ENCODE results near the gene PYGL. TPM values are rescaled to one million over a fixed set of nuclear protein-coding genes. Genes with fewer than 3 reads are reported as not detected.

The PYGL gene
- total and polyA plus RNA-seq, 10 of the 15 experiments (the other 5 are each of a cell fraction or from before 2014, with no cell fraction given), result 0.05 to 1.4 (median 0.79) TPM

- no TSS peak for BruUV-seq (replicated peaks)
- Histone ChIP-seq H3K36me3 (ENCODE audit: control insufficient read depth in 2 of 2, insufficient read depth in 2 of 2, low read length in 1 of 2) (no peaks in the 10 kb centered on the region), H4K20me1 (ENCODE audit: control insufficient read depth, insufficient read depth) (no peaks in the 10 kb centered on the region), H3K27ac (ENCODE audit: control insufficient read depth, insufficient read depth) (no peak overlapping the region), H3K9me3 (replicated peaks; ENCODE audit: control insufficient read depth, insufficient read depth, low read length) (no peaks in the 10 kb centered on the region), H3K4me3 (no peak overlapping the region), H2AFZ (ENCODE audit: control insufficient read depth, low read depth, low read length) (no peak overlapping the region), H3K9ac (ENCODE audit: control insufficient read depth, insufficient read depth, low read length) (no peak overlapping the region), H3K79me2 (ENCODE audit: control insufficient read depth, insufficient read depth, low read length) (no peaks in the 10 kb centered on the region), H3K27me3 (replicated peaks in 1 of 2; ENCODE audit: control insufficient read depth in 2 of 2, insufficient read depth in 2 of 2, low read length in 1 of 2) (no peaks in the 10 kb centered on the region), H3K4me2 (ENCODE audit: control insufficient read depth, insufficient read depth) (no peak overlapping the region), H3K4me1 (ENCODE audit: control insufficient read depth, insufficient read depth, low read length) (no peaks in the 10 kb centered on the region)
- CTCF ChIA-PET, result interaction anchor here (1.3 kb wide), 1 partner anchor 10 kb away, joined by 3 read pairs; no protein-coding TSS in a partner anchor
- no peak for FAIRE-seq
- ATAC-seq, result no peak
- RAD21 ChIA-PET (ENCODE audit: unreplicated experiment), result no interaction called here
- intact Hi-C loops (cut with micrococcal nuclease; ENCODE audit: unreplicated experiment), result no loop called here
- no peak for TF ChIP-seq CBX5 (IDR thresholded peaks at IDR 0.05; ENCODE audit: low read depth)
- no peak for TF ChIP-seq YY1 (IDR thresholded peaks at IDR 0.05; ENCODE audit: low read depth, low read length)
- TF ChIP-seq SIX5 (IDR thresholded peaks at IDR 0.05; ENCODE audit: low read depth, low read length, severe bottlenecking), result no peak
- no peak for TF ChIP-seq ZBTB33 (IDR thresholded peaks at IDR 0.05)
- TF ChIP-seq IKZF1 (conservative IDR thresholded peaks at IDR 0.05), result no peak
- TF ChIP-seq ASH2L (IDR thresholded peaks at IDR 0.05; ENCODE audit: borderline replicate concordance, low read depth), result no peak
- TF ChIP-seq FOS (IDR thresholded peaks at IDR 0.05; ENCODE audit: borderline replicate concordance, extremely low read depth, insufficient read length), result no peak
- TF ChIP-seq ZNF384 (IDR thresholded peaks at IDR 0.05; ENCODE audit: borderline replicate concordance, low read depth, low read length), result no peak
- TF ChIP-seq HDAC2 (IDR thresholded peaks at IDR 0.05), result no peak
- TF ChIP-seq ZNF217 (IDR thresholded peaks at IDR 0.05), result no peak
- no peak for TF ChIP-seq TCF12 (IDR thresholded peaks at IDR 0.05; ENCODE audit: low read depth, low read length)
- no peak for TF ChIP-seq MEF2B (IDR thresholded peaks at IDR 0.05; ENCODE audit: partially characterized antibody, poor library complexity, severe bottlenecking)
- TF ChIP-seq MYC (IDR thresholded peaks at IDR 0.05; ENCODE audit: insufficient read depth, insufficient read length, insufficient replicate concordance, low read length, severe bottlenecking), result no peak
- no peak for TF ChIP-seq EZH2 (IDR thresholded peaks at IDR 0.05; ENCODE audit: borderline replicate concordance, control insufficient read depth, low read depth, low read length)
- TF ChIP-seq E2F8 (IDR thresholded peaks at IDR 0.05; ENCODE audit: low read depth, partially characterized antibody), result no peak
- TF ChIP-seq ATF3 (IDR thresholded peaks at IDR 0.05; ENCODE audit: borderline replicate concordance, extremely low read depth, low read depth, low read length), result no peak
- POLR2A ChIA-PET, result no interaction called here
- no peak for DNase-seq (ENCODE audit: low read depth, low spot score)
- SMC1A ChIA-PET (ENCODE audit: uncharacterized antibody, unreplicated experiment), result no interaction called here
- in situ Hi-C loops (cut with MboI), result no loop called here
- 53% methylated on average over 6 of the region's 6 CpGs for WGBS (ENCODE audit: insufficient coverage, insufficient replicate concordance, low lambda C conversion rate, missing lambda C conversion rate)
Measured at GRCh38 chr14:50917449-50917848, 26.8 kb downstream of the PYGL start.
